ENCODE results near the gene C13orf42.

DNA sequence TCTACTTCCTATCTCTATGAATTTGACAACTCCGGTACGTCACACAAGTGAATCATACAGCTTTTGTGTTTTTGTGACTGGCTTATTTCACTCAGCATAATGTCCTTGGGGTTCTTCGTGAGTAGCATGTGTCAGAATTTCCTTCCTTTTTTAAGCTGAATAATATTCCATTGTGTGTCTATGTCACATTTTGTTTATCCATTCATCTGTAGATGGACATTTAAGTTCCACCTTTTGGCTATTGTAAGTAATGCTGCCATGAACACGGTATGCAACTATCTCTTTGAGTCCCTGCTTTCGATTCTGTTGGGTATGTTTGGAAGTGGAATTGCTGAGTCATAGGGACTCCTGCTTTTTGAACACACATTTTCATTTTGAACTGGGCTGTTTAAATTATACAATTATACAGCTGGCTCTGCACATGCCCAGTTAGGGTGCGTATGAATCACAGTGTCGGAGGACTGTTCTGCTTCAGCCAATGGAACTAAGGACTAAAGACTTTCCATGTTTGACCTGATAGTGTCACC lies 43.0 kb upstream of the C13orf42 start:
- no peak for TF ChIP-seq POLR2A (IDR thresholded peaks at IDR 0.05)
- TF ChIP-seq, protein P1, sequence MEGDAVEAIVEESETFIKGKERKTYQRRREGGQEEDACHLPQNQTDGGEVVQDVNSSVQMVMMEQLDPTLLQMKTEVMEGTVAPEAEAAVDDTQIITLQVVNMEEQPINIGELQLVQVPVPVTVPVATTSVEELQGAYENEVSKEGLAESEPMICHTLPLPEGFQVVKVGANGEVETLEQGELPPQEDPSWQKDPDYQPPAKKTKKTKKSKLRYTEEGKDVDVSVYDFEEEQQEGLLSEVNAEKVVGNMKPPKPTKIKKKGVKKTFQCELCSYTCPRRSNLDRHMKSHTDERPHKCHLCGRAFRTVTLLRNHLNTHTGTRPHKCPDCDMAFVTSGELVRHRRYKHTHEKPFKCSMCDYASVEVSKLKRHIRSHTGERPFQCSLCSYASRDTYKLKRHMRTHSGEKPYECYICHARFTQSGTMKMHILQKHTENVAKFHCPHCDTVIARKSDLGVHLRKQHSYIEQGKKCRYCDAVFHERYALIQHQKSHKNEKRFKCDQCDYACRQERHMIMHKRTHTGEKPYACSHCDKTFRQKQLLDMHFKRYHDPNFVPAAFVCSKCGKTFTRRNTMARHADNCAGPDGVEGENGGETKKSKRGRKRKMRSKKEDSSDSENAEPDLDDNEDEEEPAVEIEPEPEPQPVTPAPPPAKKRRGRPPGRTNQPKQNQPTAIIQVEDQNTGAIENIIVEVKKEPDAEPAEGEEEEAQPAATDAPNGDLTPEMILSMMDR (IDR thresholded peaks at IDR 0.05) = no peak
- TF ChIP-seq POLR2AphosphoS5 (IDR thresholded peaks at IDR 0.05) = no peak
